H9 (cell line): ENCODE measurements around the gene LAGE3. TPM values are rescaled to one million over a fixed set of nuclear protein-coding genes. Genes with fewer than 3 reads are reported as not detected.

ENCODE experiments used
- DNase-seq: peaks from one replicate; pipeline ENCODE4 v3.0.0-alpha.2; 2017
- H2AFZ ChIP-seq: one replicate; pipeline ENCODE4 v1.6.1; 2013; ENCODE audit warnings: mild to moderate bottlenecking, low read length, control low read depth, moderate library complexity
- H2AK5ac ChIP-seq: 2 replicates; pipeline ENCODE4 v1.6.1; 2013; ENCODE audit warnings: low read length, control low read depth, mixed read lengths; ENCODE audit not compliant: insufficient read length
- H2BK120ac ChIP-seq: one replicate; pipeline ENCODE4 v1.6.1; 2013; ENCODE audit warnings: low read depth, mild to moderate bottlenecking, low read length, control low read depth, inconsistent platforms; ENCODE audit not compliant: poor library complexity, severe bottlenecking
- H2BK12ac ChIP-seq: 2 replicates; pipeline ENCODE4 v1.6.1; 2013; ENCODE audit warnings: low read length, control low read depth, mixed read lengths, low read depth; ENCODE audit not compliant: insufficient read length
- H2BK15ac ChIP-seq: 2 replicates; pipeline ENCODE4 v1.6.1; 2013; ENCODE audit warnings: low read depth, low read length, control low read depth
- H2BK20ac ChIP-seq: one replicate; pipeline ENCODE4 v1.6.1; 2013; ENCODE audit warnings: low read depth, mild to moderate bottlenecking, low read length, control low read depth, inconsistent platforms; ENCODE audit not compliant: poor library complexity, severe bottlenecking
- H2BK5ac ChIP-seq: 2 replicates; pipeline ENCODE4 v1.6.1; 2013; ENCODE audit warnings: low read length, control low read depth, mixed read lengths; ENCODE audit not compliant: insufficient read length
- H3K14ac ChIP-seq: 2 replicates; pipeline ENCODE4 v1.6.1; 2013; ENCODE audit warnings: low read length, control low read depth; ENCODE audit not compliant: insufficient read depth
- H3K18ac ChIP-seq: 2 replicates; pipeline ENCODE4 v1.6.1; 2013; ENCODE audit warnings: low read depth, mild to moderate bottlenecking, mixed read lengths, low read length, control low read depth; ENCODE audit not compliant: insufficient read length
- H3K23ac ChIP-seq: 2 replicates; pipeline ENCODE4 v1.6.1; 2013; ENCODE audit warnings: low read length, control low read depth, mixed read lengths, low read depth; ENCODE audit not compliant: insufficient read length
- H3K23me2 ChIP-seq: 2 replicates; pipeline ENCODE4 v1.6.1; 2013; ENCODE audit warnings: low read depth, mild to moderate bottlenecking, mixed read lengths, low read length, control low read depth; ENCODE audit not compliant: insufficient read length, poor library complexity, severe bottlenecking
- H3K27ac ChIP-seq: 2 replicates; pipeline ENCODE4 v1.5.1; 2013; ENCODE audit warnings: low read length, control low read depth, mixed read lengths, low read depth; ENCODE audit not compliant: insufficient read length
- H3K27me3 ChIP-seq: 2 replicates; pipeline ENCODE4 v1.6.1; 2013; ENCODE audit warnings: low read length, control low read depth, inconsistent platforms; ENCODE audit not compliant: insufficient read depth
- H3K4ac ChIP-seq: 2 replicates; pipeline ENCODE4 v1.6.1; 2013; ENCODE audit warnings: low read depth, mild to moderate bottlenecking, control low read depth, inconsistent platforms, low read length, moderate library complexity
- H3K4me1 ChIP-seq: 2 replicates; pipeline ENCODE4 v1.6.1; 2013; ENCODE audit warnings: low read length, control low read depth, inconsistent platforms; ENCODE audit not compliant: insufficient read depth
- H3K4me2 ChIP-seq: 2 replicates; pipeline ENCODE4 v1.6.1; 2013; ENCODE audit warnings: low read length, control low read depth, mixed read lengths; ENCODE audit not compliant: insufficient read length, insufficient read depth
- H3K56ac ChIP-seq: 2 replicates; pipeline ENCODE4 v1.6.1; 2013; ENCODE audit warnings: low read depth, mild to moderate bottlenecking, mixed read lengths, low read length, control low read depth; ENCODE audit not compliant: insufficient read length
- H3K79me1 ChIP-seq: 2 replicates; pipeline ENCODE4 v1.6.1; 2013; ENCODE audit warnings: low read depth, mild to moderate bottlenecking, moderate library complexity, low read length, control low read depth, inconsistent platforms; ENCODE audit not compliant: insufficient read depth, poor library complexity, severe bottlenecking
- H3K79me2 ChIP-seq: 2 replicates; pipeline ENCODE4 v1.6.1; 2013; ENCODE audit warnings: low read length, control low read depth, inconsistent platforms; ENCODE audit not compliant: insufficient read depth
- H3K9ac ChIP-seq: 2 replicates; pipeline ENCODE4 v1.6.1; 2013; ENCODE audit warnings: low read length, control low read depth, mixed read lengths; ENCODE audit not compliant: insufficient read length; ENCODE audit errors: extremely low read depth
- H3K9me3 ChIP-seq: one replicate; pipeline ENCODE4 v1.6.1; 2013; ENCODE audit warnings: low read depth, low read length, inconsistent platforms; ENCODE audit not compliant: control insufficient read depth
- H3T11ph ChIP-seq: one replicate; pipeline ENCODE4 v1.6.1; 2013; ENCODE audit warnings: mild to moderate bottlenecking, low read length, control low read depth, inconsistent platforms
- H4K20me1 ChIP-seq: one replicate; pipeline ENCODE4 v1.6.1; 2013; ENCODE audit not compliant: control insufficient read depth, insufficient read length, insufficient read depth
- H4K5ac ChIP-seq: 2 replicates; pipeline ENCODE4 v1.6.1; 2013; ENCODE audit warnings: low read depth, mild to moderate bottlenecking, mixed read lengths, low read length, control low read depth; ENCODE audit not compliant: insufficient read length
- H4K8ac ChIP-seq: replicated peaks from 2 replicates; pipeline ENCODE4 v1.6.1; 2013; ENCODE audit warnings: low read length, control low read depth, mixed read lengths, low read depth; ENCODE audit not compliant: insufficient read length
- H4K91ac ChIP-seq: 2 replicates; pipeline ENCODE4 v1.6.1; 2013; ENCODE audit warnings: low read depth, mild to moderate bottlenecking, moderate library complexity, mixed read lengths, low read length, control low read depth; ENCODE audit not compliant: insufficient read length
- H3K27ac Mint-ChIP-seq, 3 experiments: 2 replicates in 2 of 3; 3 replicates in 1 of 3; pipeline ENCODE4 v1.8.0; 2020 to 2021; ENCODE audit warnings: mixed read lengths in 3 of 3, mild to moderate bottlenecking in 1 of 3, moderate library complexity in 1 of 3
- H3K27me3 Mint-ChIP-seq: 2 replicates; pipeline ENCODE4 v1.8.0; 2021; ENCODE audit warnings: low read depth, mild to moderate bottlenecking, moderate library complexity, mixed read lengths
- H3K36me3 Mint-ChIP-seq, 3 experiments: 2 replicates in 2 of 3; 3 replicates in 1 of 3; pipeline ENCODE4 v1.8.0; 2020 to 2021; ENCODE audit warnings: low read depth in 3 of 3, mixed read lengths in 3 of 3; ENCODE audit not compliant: insufficient read depth in 1 of 3
- H3K4me1 Mint-ChIP-seq, 2 experiments: 2 replicates each; pipeline ENCODE4 v1.8.0; 2020; ENCODE audit warnings: mixed read lengths in 2 of 2
- H3K4me3 Mint-ChIP-seq, 2 experiments: 2 replicates in 1 of 2; 3 replicates in 1 of 2; pipeline ENCODE4 v1.8.0; 2020 to 2021; ENCODE audit warnings: mild to moderate bottlenecking in 2 of 2, mixed read lengths in 2 of 2, moderate library complexity in 1 of 2
- H3K9me3 Mint-ChIP-seq, 2 experiments: 2 replicates in 1 of 2; 3 replicates in 1 of 2; pipeline ENCODE4 v1.8.0; 2020; ENCODE audit warnings: mild to moderate bottlenecking in 2 of 2, mixed read lengths in 2 of 2, moderate library complexity in 1 of 2
- CTCF ChIP-seq: fragments of 200-600 bp; sonication (generic); conservative IDR thresholded peaks from 3 replicates; pipeline ENCODE4 v1.8.0; 2021; ENCODE audit warnings: antibody characterized with exemption, mild to moderate bottlenecking
- WGBS: extraction: QIAGEN DNeasy Blood & Tissue Kit; methylation state at CpG from one replicate; pipeline ENCODE4 v1.1.7; 2013; ENCODE audit warnings: missing lambda C conversion rate, low lambda C conversion rate, mixed read lengths; ENCODE audit not compliant: insufficient read length; ENCODE audit errors: extremely low coverage; 5-methylcytosine and 5-hydroxymethylcytosine counted together
- total RNA-seq: library from RNA; stranded (reverse); gene quantifications from 2 replicates; pipeline ENCODE4 v1.2.1, GENCODE V29; 2021

LAGE3 gene
- total RNA-seq, 1 experiment from 2014 or later, result 32.5 TPM

- no peaks in the 10 kb centered on the region; the same call in 1 of the 2 replicates for H3K4me1 ChIP-seq
- no peak overlapping the region for H2AFZ ChIP-seq
These were observed 6.9 kb upstream of the LAGE3 start for GRCh38 chrX:154486052-154486395.

More at GRCh38 chrX:154486052-154486395, 6.9 kb upstream of the LAGE3 start:
- TF ChIP-seq CTCF, result no peak
- Histone ChIP-seq H3K18ac (no peak overlapping the region), H3K4ac (no peak overlapping the region), H4K91ac (no peak overlapping the region), H4K5ac (no peak overlapping the region), H3K27ac (no peak overlapping the region), H2BK20ac (no peak overlapping the region), H2BK12ac (no peak overlapping the region), H3K23me2 (no peaks in the 10 kb centered on the region), H3K9me3 (peaks cover 53% of the 10 kb centered on the region), H3K4me2 (peak overlapping the region; percentile 20), H4K8ac (no peak overlapping the region), H3K79me2 (no peaks in the 10 kb centered on the region), H3K23ac (no peak overlapping the region), H3K56ac (no peak overlapping the region), H3K9ac (no peak overlapping the region), H4K20me1 (no peaks in the 10 kb centered on the region), H3K79me1 (no peaks in the 10 kb centered on the region), H2BK120ac (no peak overlapping the region), H3K27me3 (no peaks in the 10 kb centered on the region), H2BK15ac (no peak overlapping the region), H3T11ph (no peak overlapping the region), H2AK5ac (no peak overlapping the region), H2BK5ac (no peak overlapping the region), H3K14ac (no peak overlapping the region)
- peaks cover 3% of the 10 kb centered on the region for H3K27me3 Mint-ChIP-seq
- no peak for DNase-seq
- no peak overlapping the region for H3K27ac Mint-ChIP-seq
- H3K9me3 Mint-ChIP-seq, result peaks cover 70 to 78% of the 10 kb centered on the region in 2 experiments
- peaks cover 3 to 28% (median 22%) of the 10 kb centered on the region in 3 experiments; a peak in 6 of 7 replicates for H3K36me3 Mint-ChIP-seq
- H3K4me1 Mint-ChIP-seq, result peaks cover 6 to 15% of the 10 kb centered on the region in 2 experiments; a peak in 3 of 4 replicates
- peak overlapping the region in 1 of 2 experiments; percentile 52; a peak in 3 of 5 replicates for H3K4me3 Mint-ChIP-seq
- no CpG with 5 or more reads among the region's 35 CpGs for WGBS
